MM.1S (cell line): ENCODE measurements around the gene ZNF354B.

Experiments used
- EZH2 ChIP-seq: fragments of 300-600 bp; sonication (generic); optimal IDR thresholded peaks from 2 replicates; pipeline ENCODE3; 2017; ENCODE audit warnings: low read depth, mild to moderate bottlenecking, antibody characterized with exemption, low read length, mixed read lengths
- EZH2phosphoT487 ChIP-seq: fragments of 300-600 bp; sonication (generic); IDR thresholded peaks from 2 replicates; pipeline ENCODE4 v1.6.1; 2018; ENCODE audit warnings: antibody characterized with exemption, low read length
- TF ChIP-seq, protein P1 (sequence below): fragments of 300-600 bp; sonication (generic); IDR thresholded peaks from 2 replicates; pipeline ENCODE4 v1.5.1; 2016; ENCODE audit warnings: antibody characterized with exemption, low read length, mixed read lengths

DNA sequence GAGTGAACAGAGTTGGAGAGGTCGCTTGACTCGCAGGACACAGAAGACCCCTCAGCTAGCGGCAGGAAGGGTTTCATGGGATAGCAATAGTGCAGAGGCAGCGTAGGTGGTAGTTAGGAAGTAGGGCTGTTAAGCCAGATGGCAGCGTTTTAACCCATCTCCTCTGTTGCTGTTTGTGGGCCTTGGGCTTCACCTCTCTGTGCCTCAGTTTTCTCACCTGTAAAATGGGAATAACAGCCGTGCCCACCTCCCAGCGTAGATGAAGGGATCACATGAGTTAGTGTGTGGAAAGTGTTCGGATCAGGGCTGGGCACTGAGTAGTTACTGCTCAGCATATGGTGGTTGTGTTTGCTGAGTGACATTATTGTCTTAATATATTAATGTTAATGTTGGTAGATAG is 1.9 kb downstream of the ZNF354B start:
- TF ChIP-seq, protein P1, sequence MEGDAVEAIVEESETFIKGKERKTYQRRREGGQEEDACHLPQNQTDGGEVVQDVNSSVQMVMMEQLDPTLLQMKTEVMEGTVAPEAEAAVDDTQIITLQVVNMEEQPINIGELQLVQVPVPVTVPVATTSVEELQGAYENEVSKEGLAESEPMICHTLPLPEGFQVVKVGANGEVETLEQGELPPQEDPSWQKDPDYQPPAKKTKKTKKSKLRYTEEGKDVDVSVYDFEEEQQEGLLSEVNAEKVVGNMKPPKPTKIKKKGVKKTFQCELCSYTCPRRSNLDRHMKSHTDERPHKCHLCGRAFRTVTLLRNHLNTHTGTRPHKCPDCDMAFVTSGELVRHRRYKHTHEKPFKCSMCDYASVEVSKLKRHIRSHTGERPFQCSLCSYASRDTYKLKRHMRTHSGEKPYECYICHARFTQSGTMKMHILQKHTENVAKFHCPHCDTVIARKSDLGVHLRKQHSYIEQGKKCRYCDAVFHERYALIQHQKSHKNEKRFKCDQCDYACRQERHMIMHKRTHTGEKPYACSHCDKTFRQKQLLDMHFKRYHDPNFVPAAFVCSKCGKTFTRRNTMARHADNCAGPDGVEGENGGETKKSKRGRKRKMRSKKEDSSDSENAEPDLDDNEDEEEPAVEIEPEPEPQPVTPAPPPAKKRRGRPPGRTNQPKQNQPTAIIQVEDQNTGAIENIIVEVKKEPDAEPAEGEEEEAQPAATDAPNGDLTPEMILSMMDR = no peak
- TF ChIP-seq EZH2 (no peak), EZH2phosphoT487 (no peak)
